ENCODE data around the gene PDZD2. TPM values are rescaled to one million over a fixed set of nuclear protein-coding genes. Genes with fewer than 3 reads are reported as not detected.

The PDZD2 gene
- total RNA-seq, 1 donor from 2014 or later: 7.8 TPM

GRCh38 chr5:31867219-31867618 is 228.3 kb downstream of the PDZD2 start:
- no peak for DNase-seq (ENCODE audit: low spot score)

GRCh38 chr5:31880449-31880848 is 241.5 kb downstream of the PDZD2 start:
- DNase-seq (ENCODE audit: low spot score): no peak

- DNase-seq (ENCODE audit: low spot score): no peak
Measured at GRCh38 chr5:31884896-31885295, 246.0 kb downstream of the PDZD2 start.

GRCh38 chr5:31886206-31886605 is 247.3 kb downstream of the PDZD2 start:
- no peak for DNase-seq (ENCODE audit: low spot score)

GRCh38 chr5:31887556-31887955 is 248.6 kb downstream of the PDZD2 start:
- no peak for DNase-seq (ENCODE audit: low spot score)

- no peak for DNase-seq (ENCODE audit: low spot score)
Measured at GRCh38 chr5:31888564-31888963, 249.6 kb downstream of the PDZD2 start.

- no peak for DNase-seq (ENCODE audit: low spot score)
Measured at GRCh38 chr5:31889001-31889561, 250.2 kb downstream of the PDZD2 start.

- DNase-seq (ENCODE audit: low spot score): no peak
Measured at GRCh38 chr5:31890046-31890445, 251.1 kb downstream of the PDZD2 start.

GRCh38 chr5:31894141-31894540 is 255.2 kb downstream of the PDZD2 start:
- DNase-seq (ENCODE audit: low spot score): no peak

GRCh38 chr5:31895199-31895820 is 256.4 kb downstream of the PDZD2 start:
- DNase-seq (ENCODE audit: low spot score): no peak

- DNase-seq (ENCODE audit: low spot score): no peak
Measured at GRCh38 chr5:31898036-31898632, 259.2 kb downstream of the PDZD2 start.

GRCh38 chr5:31900296-31900865 is 261.4 kb downstream of the PDZD2 start:
- DNase-seq (ENCODE audit: low spot score): no peak

- DNase-seq (ENCODE audit: low spot score): no peak
Measured at GRCh38 chr5:31901807-31902530, 263.0 kb downstream of the PDZD2 start.

GRCh38 chr5:31908396-31908795 is 269.5 kb downstream of the PDZD2 start:
- no peak for DNase-seq (ENCODE audit: low spot score)

- no peak for DNase-seq (ENCODE audit: low spot score)
Measured at GRCh38 chr5:31909073-31909472, 270.1 kb downstream of the PDZD2 start.

- DNase-seq (ENCODE audit: low spot score): no peak
Measured at GRCh38 chr5:31911291-31912265, 272.6 kb downstream of the PDZD2 start.

GRCh38 chr5:31913808-31914207 is 274.9 kb downstream of the PDZD2 start:
- no peak for DNase-seq (ENCODE audit: low spot score)

GRCh38 chr5:31916327-31916726 is 277.4 kb downstream of the PDZD2 start:
- no peak for DNase-seq (ENCODE audit: low spot score)

- DNase-seq (ENCODE audit: low spot score): no peak
Measured at GRCh38 chr5:31918739-31919138, 279.8 kb downstream of the PDZD2 start.

- no peak for DNase-seq (ENCODE audit: low spot score)
Measured at GRCh38 chr5:31921852-31922305, 282.9 kb downstream of the PDZD2 start.

GRCh38 chr5:31924005-31924404 is 285.1 kb downstream of the PDZD2 start:
- no peak for DNase-seq (ENCODE audit: low spot score)

All from ureter (tissue), 1 donor.